ENCODE results near the gene SYT13.
A peak's percentile ranks its signal among the peaks of the same experiment; 100 is the strongest.

The SYT13 gene

GRCh38 chr11:45275828-45276227 is 10.3 kb downstream of the SYT13 start:
- DNase-seq (ENCODE audit: low read depth in 2 of 3, low spot score in 2 of 3) = no peak

- DNase-seq (ENCODE audit: low read depth in 2 of 3, low spot score in 2 of 3) = no peak
Observed at GRCh38 chr11:45274206-45274605, 11.9 kb downstream of the SYT13 start.

GRCh38 chr11:45273509-45273908 is 12.6 kb downstream of the SYT13 start:
- DNase-seq (ENCODE audit: low read depth in 2 of 3, low spot score in 2 of 3) = no peak

DNA sequence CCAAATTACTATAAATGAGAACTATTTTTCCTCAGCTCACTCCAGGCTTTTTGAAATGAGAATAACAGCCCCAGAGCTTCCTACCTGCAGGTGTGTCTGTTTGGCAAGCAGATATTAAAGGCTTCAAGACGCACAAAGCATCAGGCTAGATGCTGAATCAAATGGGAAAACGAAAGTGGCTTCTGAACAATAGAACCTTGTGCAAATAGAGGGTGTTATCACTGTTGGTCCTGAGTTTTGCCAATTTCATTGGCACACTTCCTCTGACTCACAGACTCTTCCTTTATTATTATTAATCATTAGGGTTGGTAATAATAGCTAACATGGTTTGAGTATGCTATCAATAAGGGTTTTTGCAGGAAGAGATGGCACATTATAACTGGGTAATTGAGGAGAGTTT is 13.4 kb downstream of the SYT13 start:
- DNase-seq (ENCODE audit: low read depth in 2 of 3, low spot score in 2 of 3) = no peak

DNA sequence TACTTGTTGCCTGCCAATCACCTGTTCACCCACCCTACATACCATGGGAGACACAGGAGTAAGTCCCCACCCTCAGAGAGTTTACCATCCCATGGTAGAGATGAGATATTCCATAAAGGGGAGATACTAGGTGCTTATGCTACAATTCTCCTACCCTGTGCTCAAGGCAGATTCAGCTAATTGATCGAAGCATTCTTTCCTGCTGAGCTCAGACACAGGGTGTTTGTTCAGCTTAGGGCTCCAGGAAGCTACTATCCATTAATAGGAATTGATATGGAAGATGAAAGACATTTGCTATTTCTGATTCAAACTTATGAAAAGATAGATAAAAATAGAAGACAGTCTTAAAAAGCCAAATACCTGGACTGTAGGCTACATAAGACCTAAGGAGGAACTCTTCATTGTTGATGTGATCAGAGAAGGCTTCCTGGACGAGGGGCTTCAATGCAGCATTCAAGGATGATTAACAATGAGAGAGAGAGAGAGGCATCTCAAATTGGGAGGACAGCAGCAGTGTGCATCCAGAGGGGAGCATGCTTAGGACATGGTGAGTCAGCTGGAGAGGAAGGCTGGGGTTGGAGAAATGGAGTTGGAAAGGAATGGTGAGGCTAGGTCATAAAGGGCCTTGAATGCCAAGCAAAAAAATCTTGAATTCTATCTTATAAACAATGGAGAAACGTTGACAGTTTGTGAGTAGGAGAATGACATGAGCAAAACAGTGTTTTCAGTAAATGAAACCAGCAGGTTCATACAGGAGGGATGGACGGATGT is 15.0 kb downstream of the SYT13 start:
- no peak for DNase-seq (ENCODE audit: low read depth in 2 of 3, low spot score in 2 of 3)

DNA sequence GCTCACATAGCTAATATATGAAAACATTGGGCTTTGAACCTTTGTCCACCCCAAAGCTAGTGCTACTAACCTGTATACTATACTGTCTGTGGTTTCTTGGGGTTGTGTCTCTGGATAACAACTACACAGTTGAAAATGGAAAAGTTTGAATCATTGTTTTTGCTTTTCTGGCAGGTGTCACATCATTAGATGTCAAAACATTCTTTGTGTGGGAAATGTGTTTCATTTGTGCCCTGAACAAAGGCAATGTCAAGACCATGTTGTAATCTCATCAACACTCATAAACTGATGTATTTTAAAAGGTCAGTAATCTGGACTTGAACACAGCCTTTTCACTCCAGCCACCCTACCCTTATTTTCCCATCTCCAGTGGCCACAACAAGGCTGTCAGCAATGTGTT is 16.5 kb downstream of the SYT13 start:
- no peak for DNase-seq (ENCODE audit: low read depth in 2 of 3, low spot score in 2 of 3)

- no peak for DNase-seq (ENCODE audit: low read depth in 2 of 3, low spot score in 2 of 3)
Observed at GRCh38 chr11:45267652-45268299, 18.4 kb downstream of the SYT13 start.

DNA sequence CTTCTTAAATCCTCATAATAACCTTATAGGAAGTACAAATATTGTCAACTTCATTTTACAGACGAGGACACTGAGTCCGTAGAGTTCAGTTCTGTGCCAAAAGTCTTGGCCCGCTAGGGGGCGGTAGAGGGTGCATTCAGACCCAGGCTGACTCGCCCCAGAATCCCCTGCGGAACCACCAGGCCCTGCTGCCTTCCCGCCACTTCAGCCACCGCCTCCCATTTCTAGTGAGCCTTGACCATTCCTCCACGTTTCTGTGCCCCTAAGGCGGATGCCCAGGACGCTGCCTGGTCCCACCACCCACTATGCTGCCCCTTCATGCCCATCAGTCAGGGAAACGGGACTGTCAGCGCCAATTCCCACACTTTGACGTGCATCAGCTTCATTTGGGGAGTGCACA is 19.1 kb downstream of the SYT13 start:
- peak in 2 of 3 experiments; percentile 8 to 11 for DNase-seq (ENCODE audit: low read depth in 2 of 3, low spot score in 2 of 3)

- no peak for DNase-seq (ENCODE audit: low read depth in 2 of 3, low spot score in 2 of 3)
Observed at GRCh38 chr11:45266676-45267020, 19.5 kb downstream of the SYT13 start.

DNA sequence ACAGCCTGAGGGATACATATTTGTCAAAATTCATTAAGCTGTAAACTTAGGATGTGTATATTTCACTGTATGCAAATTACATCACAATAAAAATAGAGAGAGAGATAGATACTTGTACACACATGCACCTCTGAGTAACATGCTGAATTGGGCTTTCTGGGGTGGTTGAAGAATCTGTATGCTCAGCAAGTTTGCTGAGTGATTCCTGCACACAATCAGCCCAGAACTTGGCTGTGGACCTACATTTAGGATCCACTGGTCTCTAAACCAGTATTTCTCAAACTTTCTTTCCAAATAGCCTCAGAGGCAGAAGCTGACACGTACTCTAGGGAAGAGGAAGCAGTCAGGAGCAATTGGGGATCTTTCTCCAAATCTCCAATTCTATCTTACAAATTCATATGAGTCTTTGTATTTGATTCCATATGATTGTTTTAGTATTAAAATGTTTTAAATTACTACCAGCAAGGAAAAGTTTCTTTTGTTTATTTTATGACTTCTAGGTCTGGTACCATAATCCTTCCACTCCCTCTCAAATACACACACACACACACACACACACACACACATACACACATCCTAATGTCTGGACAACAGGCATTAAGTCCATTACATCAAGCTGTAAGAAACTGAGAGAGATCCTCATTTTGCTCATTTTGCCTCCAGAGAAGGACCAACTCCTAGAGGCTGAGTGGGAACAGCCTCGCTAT is 20.0 kb downstream of the SYT13 start:
- no peak for DNase-seq (ENCODE audit: low read depth in 2 of 3, low spot score in 2 of 3)

GRCh38 chr11:45264839-45265515 is 21.2 kb downstream of the SYT13 start:
- no peak for DNase-seq (ENCODE audit: low read depth in 2 of 3, low spot score in 2 of 3)

- no peak for DNase-seq (ENCODE audit: low read depth in 2 of 3, low spot score in 2 of 3)
Observed at GRCh38 chr11:45263773-45264172, 22.4 kb downstream of the SYT13 start.

- DNase-seq (ENCODE audit: low read depth in 2 of 3, low spot score in 2 of 3) = no peak
Observed at GRCh38 chr11:45262900-45263299, 23.2 kb downstream of the SYT13 start.

DNA sequence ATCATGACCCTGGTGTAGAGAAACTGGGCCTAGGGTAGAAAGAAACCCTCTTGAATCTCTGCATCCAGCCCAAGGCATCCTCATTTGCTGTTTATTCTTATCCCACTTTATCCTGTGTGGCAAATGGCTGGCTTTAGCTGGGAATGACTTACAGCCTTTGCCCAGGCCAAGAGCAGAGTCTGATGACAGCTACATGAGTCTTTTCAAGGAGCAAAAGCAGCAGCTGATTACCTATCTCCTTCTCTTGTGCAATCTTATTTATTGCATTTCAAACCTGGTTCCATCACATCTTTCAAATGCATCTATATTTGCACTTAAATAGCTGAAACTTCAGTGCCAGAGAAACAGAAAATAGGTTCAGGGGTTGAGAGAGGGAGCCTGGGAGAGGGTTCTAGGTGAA is 26.1 kb downstream of the SYT13 start:
- DNase-seq (ENCODE audit: low read depth in 2 of 3, low spot score in 2 of 3) = no peak

DNA sequence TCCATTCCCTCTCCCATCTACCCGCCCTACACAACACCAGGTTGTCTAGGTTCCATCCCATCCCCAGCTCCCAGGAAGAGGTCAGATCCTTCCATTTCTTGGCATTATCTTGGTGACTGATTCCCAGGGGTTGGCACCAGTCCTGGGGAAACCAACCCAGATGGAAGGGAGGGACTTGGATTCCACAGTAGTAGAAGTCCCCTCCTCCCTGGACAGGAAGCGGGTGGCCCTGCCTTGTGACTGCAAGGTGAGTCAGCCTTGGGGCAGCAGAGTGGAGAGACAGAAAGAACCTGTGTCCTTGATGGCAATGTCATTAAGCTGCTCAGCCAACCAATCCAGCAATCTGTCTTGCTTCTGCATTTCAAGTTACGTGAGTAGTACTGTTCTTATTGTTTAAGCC is 26.5 kb downstream of the SYT13 start:
- DNase-seq (ENCODE audit: low read depth in 2 of 3, low spot score in 2 of 3) = no peak

- DNase-seq (ENCODE audit: low read depth in 2 of 3, low spot score in 2 of 3) = no peak
Observed at GRCh38 chr11:45258982-45259530, 27.1 kb downstream of the SYT13 start.

GRCh38 chr11:45254070-45254469 is 32.1 kb downstream of the SYT13 start:
- DNase-seq (ENCODE audit: low read depth in 2 of 3, low spot score in 2 of 3) = no peak

- no peak for DNase-seq (ENCODE audit: low read depth in 2 of 3, low spot score in 2 of 3)
Observed at GRCh38 chr11:45253640-45254039, 32.5 kb downstream of the SYT13 start.

DNA sequence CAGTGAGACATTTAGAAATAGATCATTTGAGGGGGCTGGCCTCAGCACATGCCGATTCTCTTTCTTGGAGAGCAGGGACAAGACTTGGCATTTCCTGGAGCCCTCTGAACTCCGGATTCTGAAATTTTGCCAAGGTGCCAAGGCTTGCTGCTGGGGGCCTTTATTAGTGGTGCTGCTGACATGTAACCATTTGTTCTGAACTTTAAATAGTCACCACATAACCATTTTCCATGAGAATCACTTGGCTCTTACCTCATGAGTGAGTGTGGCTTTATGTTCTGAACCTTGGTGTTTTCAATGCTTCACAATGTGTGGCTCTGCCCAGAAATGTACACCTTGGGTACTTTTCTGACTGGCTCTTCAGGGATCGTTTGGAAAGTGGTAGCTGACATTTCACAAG is 33.3 kb downstream of the SYT13 start:
- no peak for DNase-seq (ENCODE audit: low read depth in 2 of 3, low spot score in 2 of 3)

DNA sequence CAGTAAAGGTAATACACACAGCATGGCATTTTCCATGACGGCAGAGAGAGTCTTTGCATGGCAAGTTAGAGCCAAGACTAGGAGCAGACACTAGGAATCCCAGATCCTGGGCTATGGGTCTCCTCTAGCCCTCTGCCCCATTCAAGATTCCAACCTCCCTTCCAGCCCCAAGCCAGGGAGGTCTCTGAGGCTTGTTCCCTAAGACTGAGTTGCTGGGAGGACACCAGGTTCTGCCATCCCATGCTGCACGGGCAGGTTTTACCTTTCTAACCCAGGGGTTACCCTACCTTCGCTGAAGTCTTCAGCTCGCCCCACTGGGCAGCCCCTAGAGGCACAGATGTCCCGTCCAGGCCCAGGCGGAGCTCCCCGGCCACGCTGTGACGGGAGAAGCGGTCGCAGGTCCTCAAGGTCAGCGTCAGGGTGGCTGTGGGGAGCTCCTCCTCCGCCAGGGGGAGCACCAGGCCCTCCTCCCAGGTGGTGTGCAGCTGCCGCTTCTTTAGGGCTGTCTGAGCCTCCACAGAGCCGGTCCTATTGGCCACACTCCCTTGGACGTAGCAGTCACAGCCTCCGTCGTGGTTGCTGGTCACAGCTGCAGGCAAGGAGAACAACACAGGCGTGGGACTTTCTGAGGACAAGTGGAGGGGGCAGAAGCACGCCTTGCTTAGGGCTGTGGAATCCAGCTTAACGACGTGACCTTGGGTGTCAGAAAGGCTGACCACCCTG is 33.8 kb downstream of the SYT13 start:
- DNase-seq (ENCODE audit: low read depth in 2 of 3, low spot score in 2 of 3) = peak in 1 of 3 experiments; percentile 8
